Smooth muscle cell (in vitro differentiated cells): Measurements from ENCODE around the gene LY86. TPM values are rescaled to one million over a fixed set of nuclear protein-coding genes. Genes with fewer than 3 reads are reported as not detected.
A peak's percentile ranks its signal among the peaks of the same experiment; 100 is the strongest.

Source experiments
- DNase-seq: peaks from one replicate; lab custom pipeline; 2025; ENCODE audit not compliant: unreplicated experiment; lab: John Stamatoyannopoulos, UW
- H2AFZ ChIP-seq: fragments of 200-600 bp; sonication (generic); 2 replicates; pipeline ENCODE4 v1.6.0; 2016; ENCODE audit warnings: antibody characterized with exemption, low read depth, mild to moderate bottlenecking
- H3F3A ChIP-seq: fragments of 200-600 bp; sonication (generic); 2 replicates; pipeline ENCODE4 v1.6.0; 2017; ENCODE audit warnings: antibody characterized with exemption, low read depth
- H3K27ac ChIP-seq: fragments of 200-600 bp; sonication (generic); 2 replicates; pipeline ENCODE4 v1.5.1; 2016; ENCODE audit warnings: low read depth, mild to moderate bottlenecking
- H3K27me3 ChIP-seq: fragments of 200-600 bp; sonication (generic); 2 replicates; pipeline ENCODE4 v1.6.1; 2016; ENCODE audit warnings: low read depth, mild to moderate bottlenecking
- H3K36me3 ChIP-seq: fragments of 200-600 bp; sonication (generic); 2 replicates; pipeline ENCODE4 v1.5.1; 2016; ENCODE audit warnings: low read depth
- H3K4me1 ChIP-seq: fragments of 200-600 bp; sonication (generic); 2 replicates; pipeline ENCODE4 v1.5.1; 2016; ENCODE audit warnings: low read depth
- H3K4me2 ChIP-seq: fragments of 200-600 bp; sonication (generic); 2 replicates; pipeline ENCODE4 v1.6.0; 2016; ENCODE audit warnings: mild to moderate bottlenecking
- H3K4me3 ChIP-seq: fragments of 200-600 bp; sonication (generic); 2 replicates; pipeline ENCODE4 v1.5.1; 2016; ENCODE audit warnings: mild to moderate bottlenecking
- H3K79me2 ChIP-seq: fragments of 200-600 bp; sonication (generic); 2 replicates; pipeline ENCODE4 v1.6.0; 2016; ENCODE audit warnings: low read depth, mild to moderate bottlenecking
- H3K9ac ChIP-seq: fragments of 200-600 bp; sonication (generic); 2 replicates; pipeline ENCODE4 v1.6.0; 2016; ENCODE audit warnings: low read depth
- H3K9me3 ChIP-seq: fragments of 200-600 bp; sonication (generic); replicated peaks from 2 replicates; pipeline ENCODE4 v1.5.1; 2016; ENCODE audit warnings: low read depth
- H4K20me1 ChIP-seq: fragments of 200-600 bp; sonication (generic); 2 replicates; pipeline ENCODE4 v1.6.0; 2016; ENCODE audit warnings: low read depth
- WGBS: methylation state at CpG from one replicate; pipeline ENCODE4 v1.1.7; 2016; ENCODE audit warnings: low lambda C conversion rate; 5-methylcytosine and 5-hydroxymethylcytosine counted together
- polyA plus RNA-seq: library from polyadenylated mRNA; unstranded; fragments of >200 nt; fragmentation: Nextera tagmentation; extraction: Ambion mirVana; gene quantifications from 2 replicates; pipeline ENCODE4 v1.2.1, GENCODE V29; 2016
- total RNA-seq: library from RNA; depleted of rRNA; stranded (reverse); fragments of >200 nt; gene quantifications from 2 replicates; pipeline ENCODE4 v1.2.3, GENCODE V29; 2014
- TF ChIP-seq, protein P1 (sequence below): fragments of 200-600 bp; sonication (generic); IDR thresholded peaks from 2 replicates; pipeline ENCODE4 v1.5.1; 2017; ENCODE audit warnings: borderline replicate concordance, mild to moderate bottlenecking, antibody characterized with exemption; ENCODE audit not compliant: insufficient read depth, poor library complexity, severe bottlenecking

The LY86 gene
- total and polyA plus RNA-seq, 2 experiments from 2014 or later: not detected

DNA sequence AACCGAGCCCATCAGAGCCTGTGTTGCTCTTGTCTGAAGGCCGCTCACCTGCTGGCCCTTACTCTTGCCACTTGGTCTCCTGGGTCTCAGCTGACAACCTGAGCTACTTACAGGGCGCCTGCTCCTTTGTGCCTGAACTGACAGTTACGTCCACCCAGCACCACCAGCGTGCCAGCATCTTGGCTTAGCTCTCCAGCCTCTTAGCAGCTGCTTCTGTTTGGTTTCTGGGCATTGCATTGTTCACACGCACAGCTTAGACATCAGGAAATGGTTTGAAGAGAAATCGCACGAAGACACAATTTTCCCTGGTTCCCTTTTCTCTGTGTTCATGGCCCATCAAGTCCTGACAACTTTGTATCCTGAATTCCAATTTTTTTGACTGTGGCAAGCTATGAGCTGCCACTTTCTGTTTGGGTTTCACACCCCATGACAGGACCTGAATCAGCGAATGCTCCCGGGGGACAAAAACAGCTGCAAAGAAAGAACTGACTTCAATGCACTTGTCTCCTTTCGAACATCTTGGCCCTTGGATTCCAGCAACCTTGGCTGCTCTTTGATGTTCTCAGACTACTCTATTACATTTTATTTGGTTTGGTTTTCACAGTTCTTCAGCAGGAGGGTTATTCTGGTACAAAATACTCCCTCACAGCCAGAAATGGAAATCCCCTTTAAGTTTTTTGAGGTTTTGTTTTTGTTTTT is 45.2 kb upstream of the LY86 start:
- Histone ChIP-seq H3K4me3 (no peak overlapping the region), H4K20me1 (no peaks in the 10 kb centered on the region), H3K4me1 (peaks cover 13% of the 10 kb centered on the region), H3F3A (no peaks in the 10 kb centered on the region), H3K9ac (no peak overlapping the region), H3K27me3 (peaks cover 79% of the 10 kb centered on the region), H3K36me3 (no peaks in the 10 kb centered on the region), H3K79me2 (no peaks in the 10 kb centered on the region), H3K27ac (no peak overlapping the region), H2AFZ (no peak overlapping the region), H3K9me3 (no peaks in the 10 kb centered on the region), H3K4me2 (no peak overlapping the region)
- no peak for DNase-seq
- TF ChIP-seq, protein P1, sequence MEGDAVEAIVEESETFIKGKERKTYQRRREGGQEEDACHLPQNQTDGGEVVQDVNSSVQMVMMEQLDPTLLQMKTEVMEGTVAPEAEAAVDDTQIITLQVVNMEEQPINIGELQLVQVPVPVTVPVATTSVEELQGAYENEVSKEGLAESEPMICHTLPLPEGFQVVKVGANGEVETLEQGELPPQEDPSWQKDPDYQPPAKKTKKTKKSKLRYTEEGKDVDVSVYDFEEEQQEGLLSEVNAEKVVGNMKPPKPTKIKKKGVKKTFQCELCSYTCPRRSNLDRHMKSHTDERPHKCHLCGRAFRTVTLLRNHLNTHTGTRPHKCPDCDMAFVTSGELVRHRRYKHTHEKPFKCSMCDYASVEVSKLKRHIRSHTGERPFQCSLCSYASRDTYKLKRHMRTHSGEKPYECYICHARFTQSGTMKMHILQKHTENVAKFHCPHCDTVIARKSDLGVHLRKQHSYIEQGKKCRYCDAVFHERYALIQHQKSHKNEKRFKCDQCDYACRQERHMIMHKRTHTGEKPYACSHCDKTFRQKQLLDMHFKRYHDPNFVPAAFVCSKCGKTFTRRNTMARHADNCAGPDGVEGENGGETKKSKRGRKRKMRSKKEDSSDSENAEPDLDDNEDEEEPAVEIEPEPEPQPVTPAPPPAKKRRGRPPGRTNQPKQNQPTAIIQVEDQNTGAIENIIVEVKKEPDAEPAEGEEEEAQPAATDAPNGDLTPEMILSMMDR: no peak
- WGBS: 90% methylated on average over 11 of the region's 11 CpGs

GRCh38 chr6:6545616-6546317 is 42.8 kb upstream of the LY86 start:
- Histone ChIP-seq H3K4me1 (peaks cover 13% of the 10 kb centered on the region), H2AFZ (peak overlapping the region; percentile 81), H4K20me1 (no peaks in the 10 kb centered on the region), H3K27ac (no peak overlapping the region), H3K4me3 (peak overlapping the region; percentile 51), H3K79me2 (no peaks in the 10 kb centered on the region), H3K9ac (no peak overlapping the region), H3K9me3 (no peaks in the 10 kb centered on the region), H3K27me3 (peaks cover 59% of the 10 kb centered on the region), H3K36me3 (no peaks in the 10 kb centered on the region), H3K4me2 (peak overlapping the region; percentile 85), H3F3A (no peaks in the 10 kb centered on the region)
- DNase-seq: no peak
- 46% methylated on average over 27 of the region's 27 CpGs for WGBS
- TF ChIP-seq, protein P1: no peak

- 3% methylated on average over 64 of the region's 64 CpGs for WGBS
- Histone ChIP-seq H2AFZ (peak overlapping the region; percentile 81), H3K9me3 (no peaks in the 10 kb centered on the region), H3F3A (no peaks in the 10 kb centered on the region), H3K4me1 (peaks cover 13% of the 10 kb centered on the region), H3K9ac (no peak overlapping the region), H3K36me3 (no peaks in the 10 kb centered on the region), H4K20me1 (no peaks in the 10 kb centered on the region), H3K27me3 (peaks cover 53% of the 10 kb centered on the region), H3K4me3 (peak overlapping the region; percentile 51), H3K27ac (no peak overlapping the region), H3K79me2 (no peaks in the 10 kb centered on the region), H3K4me2 (peak overlapping the region; percentile 85)
- DNase-seq: no peak
- TF ChIP-seq, protein P1: no peak
Measured at GRCh38 chr6:6546318-6547109, 42.0 kb upstream of the LY86 start.
